GM23338 (cell line): Measurements from ENCODE around the gene AGBL4. TPM values are rescaled to one million over a fixed set of nuclear protein-coding genes. Genes with fewer than 3 reads are reported as not detected.

Source experiments
- ATAC-seq: fragments of 200-7000 bp; cut with Tn5 transposase; 3 replicates; pipeline ENCODE4 v1.9.1; 2020
- DNase-seq: peaks from one replicate; pipeline ENCODE4 v3.0.0-alpha.2; 2015; ENCODE audit warnings: low spot score
- H2AFZ ChIP-seq: fragments of 200-600 bp; sonication (generic); 2 replicates; pipeline ENCODE4 v1.8.0; 2016; ENCODE audit warnings: antibody characterized with exemption, mild to moderate bottlenecking, moderate library complexity
- H3F3A ChIP-seq: fragments of 200-600 bp; sonication (generic); replicated peaks from 2 replicates; pipeline ENCODE4 v1.8.0; 2017; ENCODE audit warnings: antibody characterized with exemption, mixed run types, low read depth
- H3K27ac ChIP-seq: fragments of 200-600 bp; sonication (generic); 2 replicates; pipeline ENCODE4 v1.6.1; 2016; ENCODE audit warnings: low read depth
- H3K27me3 ChIP-seq: fragments of 200-600 bp; sonication (generic); 2 replicates; pipeline ENCODE4 v1.8.0; 2016; ENCODE audit warnings: mild to moderate bottlenecking, mixed run types, moderate library complexity; ENCODE audit not compliant: insufficient read depth
- H3K36me3 ChIP-seq: fragments of 200-600 bp; sonication (generic); 2 replicates; pipeline ENCODE4 v1.8.0; 2016; ENCODE audit warnings: mild to moderate bottlenecking; ENCODE audit not compliant: insufficient read depth
- H3K4me1 ChIP-seq: fragments of 200-600 bp; sonication (generic); 2 replicates; pipeline ENCODE4 v1.8.0; 2016; ENCODE audit warnings: mild to moderate bottlenecking, moderate library complexity; ENCODE audit not compliant: insufficient read depth
- H3K4me2 ChIP-seq: fragments of 200-600 bp; sonication (generic); 2 replicates; pipeline ENCODE4 v1.7.1; 2017; ENCODE audit warnings: mixed run types
- H3K4me3 ChIP-seq: fragments of 200-600 bp; sonication (generic); 2 replicates; pipeline ENCODE4 v1.6.1; 2016; ENCODE audit warnings: mixed run types
- H3K79me2 ChIP-seq: fragments of 200-600 bp; sonication (generic); replicated peaks from 2 replicates; pipeline ENCODE4 v1.8.0; 2017; ENCODE audit warnings: mild to moderate bottlenecking; ENCODE audit not compliant: insufficient read depth
- H3K9me2 ChIP-seq: fragments of 200-600 bp; sonication (generic); 2 replicates; pipeline ENCODE4 v1.8.0; 2017; ENCODE audit not compliant: insufficient read depth
- H4K20me1 ChIP-seq: fragments of 200-600 bp; sonication (generic); replicated peaks from 2 replicates; pipeline ENCODE4 v1.8.0; 2017; ENCODE audit warnings: mild to moderate bottlenecking; ENCODE audit not compliant: insufficient read depth
- H3K27ac Mint-ChIP-seq: 2 replicates; pipeline ENCODE4 v1.8.0; 2020; ENCODE audit warnings: inconsistent platforms, mild to moderate bottlenecking, moderate library complexity, mixed read lengths
- H3K27me3 Mint-ChIP-seq: 3 replicates; pipeline ENCODE4 v1.8.0; 2022; ENCODE audit warnings: low read depth, mild to moderate bottlenecking, moderate library complexity, mixed read lengths, inconsistent platforms; ENCODE audit not compliant: insufficient read depth, poor library complexity
- H3K36me3 Mint-ChIP-seq: 3 replicates; pipeline ENCODE4 v1.8.0; 2021; ENCODE audit warnings: low read depth, mild to moderate bottlenecking, inconsistent platforms, moderate library complexity, mixed read lengths
- H3K4me1 Mint-ChIP-seq: 3 replicates; pipeline ENCODE4 v1.8.0; 2020; ENCODE audit warnings: mild to moderate bottlenecking, inconsistent platforms, mixed read lengths
- H3K4me3 Mint-ChIP-seq: 3 replicates; pipeline ENCODE4 v1.8.0; 2021; ENCODE audit warnings: moderate library complexity, mild to moderate bottlenecking, inconsistent platforms, mixed read lengths
- H3K9me3 Mint-ChIP-seq: 3 replicates; pipeline ENCODE4 v1.8.0; 2020; ENCODE audit warnings: moderate library complexity, mild to moderate bottlenecking, inconsistent platforms, mixed read lengths
- CREB1 ChIP-seq: fragments of 250-450 bp; sonication (Bioruptor Pico); IDR thresholded peaks from 2 replicates; pipeline ENCODE4 v1.5.0; 2020; ENCODE audit warnings: low read depth, mild to moderate bottlenecking, moderate library complexity
- CTCF ChIP-seq, 2 experiments: fragments of 200-600 bp in 1 of 2; sonication (generic) in 1 of 2; conservative IDR thresholded peaks; 2 replicates each; pipeline versions ENCODE4 v1.5.1 to v1.6.1; 2016 to 2017; ENCODE audit warnings: antibody characterized with exemption in 2 of 2, low read depth in 2 of 2, mild to moderate bottlenecking in 2 of 2, moderate library complexity in 1 of 2
- ETS1 ChIP-seq: IDR thresholded peaks from 2 replicates; pipeline ENCODE4 v1.6.1; 2016; ENCODE audit warnings: antibody characterized with exemption
- EZH2phosphoT487 ChIP-seq: fragments of 200-600 bp; sonication (generic); IDR thresholded peaks from one replicate; pipeline ENCODE4 v1.8.1; 2018; ENCODE audit warnings: antibody characterized with exemption; ENCODE audit not compliant: unreplicated experiment
- JUNB ChIP-seq: IDR thresholded peaks from one replicate; pipeline ENCODE4 v1.6.1; 2016; ENCODE audit warnings: antibody characterized with exemption; ENCODE audit not compliant: unreplicated experiment
- POLR2AphosphoS5 ChIP-seq: IDR thresholded peaks from 2 replicates; pipeline ENCODE4 v1.6.1; 2016; ENCODE audit warnings: antibody characterized with exemption, low read depth
- REST ChIP-seq: IDR thresholded peaks from one replicate; pipeline ENCODE4 v1.6.1; 2018; ENCODE audit warnings: antibody characterized with exemption; ENCODE audit not compliant: unreplicated experiment
- STAT1 ChIP-seq: IDR thresholded peaks from one replicate; pipeline ENCODE4 v1.6.1; 2016; ENCODE audit warnings: antibody characterized with exemption; ENCODE audit not compliant: unreplicated experiment
- ZNF114 ChIP-seq: fragments of 250-450 bp; sonication (Bioruptor Pico); IDR thresholded peaks from 2 replicates; pipeline ENCODE4 v1.5.0; 2020; ENCODE audit warnings: mild to moderate bottlenecking, moderate library complexity
- ZNF462 ChIP-seq: fragments of 250-450 bp; sonication (Bioruptor Pico); IDR thresholded peaks from 2 replicates; pipeline ENCODE4 v1.5.0; 2020; ENCODE audit warnings: mild to moderate bottlenecking, moderate library complexity
- polyA plus RNA-seq: library from polyadenylated mRNA; unstranded; fragments of >200 nt; fragmentation: Nextera tagmentation; extraction: Ambion mirVana; gene quantifications from 2 replicates; pipeline ENCODE4 v1.2.1, GENCODE V29; 2016
- total RNA-seq: library from RNA; depleted of rRNA; stranded (reverse); fragments of >200 nt; shearing (Covaris generic); gene quantifications from 2 replicates; pipeline ENCODE4 v1.2.3, GENCODE V29; 2014

AGBL4 gene
- total and polyA plus RNA-seq, 2 experiments from 2014 or later = 0.91 to 1.5 TPM

- no peak for TF ChIP-seq JUNB
- TF ChIP-seq CREB1 (CRISPR knock-in tag) = no peak
- no peak for TF ChIP-seq CTCF (conservative IDR thresholded peaks at IDR 0.05; ENCODE audit: low read depth in 2 of 2)
- no peak for TF ChIP-seq EZH2phosphoT487
These were observed 14.6 kb upstream of the AGBL4 start (continued) for GRCh38 chr1:50038237-50038809.

- H2AFZ ChIP-seq = no peak overlapping the region
- no peaks in the 10 kb centered on the region for H4K20me1 ChIP-seq
- H3K27me3 ChIP-seq = peaks cover 25% of the 10 kb centered on the region
- H3K36me3 ChIP-seq = no peaks in the 10 kb centered on the region
- peaks cover 4% of the 10 kb centered on the region; the same call in 1 of the 2 replicates for H3K4me1 ChIP-seq
- DNase-seq (no peak), ATAC-seq (no peak)
- no peak overlapping the region for H3K4me2 ChIP-seq
- no peak overlapping the region for H3K4me3 ChIP-seq
- H3K27ac Mint-ChIP-seq = no peak overlapping the region
- H3K79me2 ChIP-seq = no peaks in the 10 kb centered on the region
- TF ChIP-seq ETS1 (no peak), JUNB (no peak), STAT1 (no peak), ZNF462 (no peak), REST (no peak), POLR2AphosphoS5 (no peak), ZNF114 (CRISPR knock-in tag) (no peak)
- H3K4me3 Mint-ChIP-seq = no peak overlapping the region
- no peaks in the 10 kb centered on the region; the same call in 2 of the 3 replicates for H3K9me3 Mint-ChIP-seq
- H3K27ac ChIP-seq = no peak overlapping the region
- no peaks in the 10 kb centered on the region for H3F3A ChIP-seq
- no peaks in the 10 kb centered on the region for H3K9me2 ChIP-seq
- H3K4me1 Mint-ChIP-seq = peaks cover 4% of the 10 kb centered on the region; the same call in 2 of the 3 replicates
- H3K27me3 Mint-ChIP-seq = peaks cover 6% of the 10 kb centered on the region
- no peaks in the 10 kb centered on the region for H3K36me3 Mint-ChIP-seq
These were observed 4.0 kb upstream of the AGBL4 start for GRCh38 chr1:50027794-50028193.
